Activated CD8-positive, alpha-beta memory T cell treated with anti-CD3 and anti-CD28 coated beads for 36 hours (primary cell): ENCODE data around the gene PTPRG. TPM values are rescaled to one million over a fixed set of nuclear protein-coding genes. Genes with fewer than 3 reads are reported as not detected.
"Not testable (repeated sequence)": the region's sequence is repeated elsewhere in the genome, so short reads cannot be mapped to it uniquely, and the experiment has no call there.

Source experiments
- CTCF ChIA-PET: fragments of 350-600 bp; sonication (Branson Sonifier 250); formaldehyde crosslinking; loops from one replicate; lab custom pipeline; 2021; ENCODE audit warnings: antibody characterized with exemption; lab: Charles Lee
- POLR2A ChIA-PET: fragments of 350-600 bp; sonication (Branson Sonifier 250); formaldehyde crosslinking; loops from one replicate; lab custom pipeline; 2021; ENCODE audit warnings: antibody characterized with exemption; lab: Charles Lee
- total RNA-seq, 2 experiments: library from RNA; stranded (reverse); gene quantifications; one replicate each; pipeline ENCODE4 v1.2.3, GENCODE V29; 2021

PTPRG gene
- total RNA-seq, 2 experiments from 2014 or later, result not detected

DNA sequence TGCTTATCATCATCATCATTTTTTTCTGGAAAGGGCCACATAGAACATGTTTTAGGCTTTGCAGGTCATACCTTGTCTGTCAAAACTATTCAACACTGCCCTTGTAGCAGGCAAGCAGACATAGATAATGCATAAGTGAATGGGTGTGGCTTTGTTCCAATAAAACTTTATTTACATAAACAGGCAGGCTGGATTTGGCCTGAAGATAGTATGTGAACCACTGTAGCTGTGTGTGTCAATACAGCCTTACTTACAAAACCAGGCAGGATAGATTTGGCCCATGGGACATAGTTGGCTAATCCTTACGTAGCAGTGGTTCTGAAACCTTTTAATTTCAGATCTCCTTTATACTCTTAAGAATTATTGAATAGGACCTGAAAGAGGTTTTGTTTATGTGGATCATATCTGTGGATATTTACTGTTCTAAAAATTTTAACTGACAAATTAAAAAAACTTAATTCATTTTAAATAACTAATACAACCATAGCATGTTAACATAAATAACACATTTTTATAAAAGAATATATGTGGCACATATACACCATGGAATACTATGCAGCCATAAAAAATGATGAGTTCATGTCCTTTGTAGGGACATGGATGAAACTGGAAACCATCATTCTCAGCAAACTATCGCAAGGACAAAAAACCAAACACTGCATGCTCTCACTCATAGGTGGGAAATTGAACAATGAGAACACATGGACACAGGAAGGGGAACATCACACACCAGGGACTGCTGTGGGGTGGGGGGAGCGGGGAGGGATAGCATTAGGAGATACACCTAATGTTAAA is 137.1 kb downstream of the PTPRG start:
- CTCF ChIA-PET, POLR2A ChIA-PET: not testable (repeated sequence)

DNA sequence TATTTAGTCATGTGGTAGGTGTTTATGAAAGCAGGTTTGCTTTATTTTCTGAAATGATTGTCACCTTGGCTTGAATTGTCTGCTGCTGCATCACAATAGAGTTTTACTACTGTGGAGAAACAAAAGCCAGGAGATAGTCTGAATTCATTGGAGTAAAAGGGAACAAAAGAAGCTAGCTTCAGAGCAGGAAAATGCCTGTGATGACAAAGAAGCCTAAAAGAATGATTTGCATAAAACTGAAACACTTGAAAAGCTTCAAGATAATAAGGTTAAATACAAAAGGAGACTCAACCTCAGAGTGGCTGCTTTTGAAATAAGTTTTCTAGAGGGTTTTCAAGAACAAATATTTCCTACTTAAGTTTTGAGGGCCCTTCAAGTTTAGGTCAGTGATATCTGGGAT is 138.3 kb downstream of the PTPRG start:
- POLR2A ChIA-PET, result no interaction called here
- CTCF ChIA-PET, result no interaction called here

DNA sequence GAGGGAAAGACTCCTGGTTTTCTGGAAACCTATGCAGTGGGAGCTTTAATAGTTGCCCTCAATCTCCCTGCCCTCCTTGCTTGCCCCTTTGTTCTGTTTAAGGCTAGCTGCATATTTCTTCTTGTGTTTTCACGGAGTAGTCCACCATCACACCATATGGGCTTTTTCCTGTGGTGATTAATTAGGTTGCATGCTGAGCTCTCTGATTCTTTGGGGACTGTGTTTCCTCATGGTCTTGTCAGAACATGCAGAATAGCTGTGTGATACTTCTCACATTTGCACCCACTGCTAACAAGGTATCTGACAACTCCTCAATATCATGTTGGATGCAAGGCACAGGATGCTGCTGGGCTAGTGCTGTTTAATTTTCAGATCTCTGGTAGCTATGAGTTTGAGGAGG is 139.6 kb downstream of the PTPRG start:
- ChIA-PET CTCF (no interaction called here), POLR2A (no interaction called here)

DNA sequence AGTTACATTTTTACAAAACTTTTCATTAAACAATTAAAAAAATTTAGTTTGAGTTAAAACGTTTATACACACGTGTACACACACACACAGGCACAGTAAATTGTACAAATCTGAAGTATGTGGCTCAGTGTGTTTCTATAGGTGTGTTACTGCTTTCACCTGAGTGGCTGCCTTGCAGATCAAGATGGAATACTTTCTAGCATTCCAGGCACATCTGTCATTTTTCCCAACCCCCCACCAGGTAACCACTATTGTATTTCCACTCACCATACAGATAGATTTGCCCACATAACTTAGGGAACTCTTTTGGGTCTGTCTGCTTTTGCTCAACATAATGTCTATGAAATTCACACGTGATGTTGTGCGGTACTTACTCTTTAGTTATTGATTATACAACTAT is 141.1 kb downstream of the PTPRG start:
- POLR2A ChIA-PET, result no interaction called here
- CTCF ChIA-PET, result no interaction called here

DNA sequence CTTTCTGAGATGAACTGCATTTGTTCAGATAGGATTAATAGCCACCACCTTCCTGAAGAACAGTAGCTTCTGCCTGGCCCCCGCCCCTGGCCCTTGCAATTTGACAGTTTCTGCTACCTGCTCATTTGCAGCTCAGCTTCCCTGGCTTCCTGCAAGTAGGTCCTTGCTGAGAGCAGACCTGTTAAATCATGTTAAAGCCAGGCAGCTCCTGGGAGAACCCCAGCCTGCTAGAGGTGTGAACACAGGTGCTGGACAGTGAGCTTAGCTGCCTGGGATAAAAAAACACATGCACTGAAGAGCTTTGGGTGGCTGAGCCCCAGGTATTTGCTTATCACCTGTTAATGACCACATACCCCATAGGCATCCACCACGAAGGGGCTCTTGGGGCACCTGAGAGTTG is 143.4 kb downstream of the PTPRG start:
- CTCF ChIA-PET, result interaction anchor here (0.6 kb wide), 1 partner anchor 387 kb away, joined by 4 read pairs; no protein-coding TSS in a partner anchor

DNA sequence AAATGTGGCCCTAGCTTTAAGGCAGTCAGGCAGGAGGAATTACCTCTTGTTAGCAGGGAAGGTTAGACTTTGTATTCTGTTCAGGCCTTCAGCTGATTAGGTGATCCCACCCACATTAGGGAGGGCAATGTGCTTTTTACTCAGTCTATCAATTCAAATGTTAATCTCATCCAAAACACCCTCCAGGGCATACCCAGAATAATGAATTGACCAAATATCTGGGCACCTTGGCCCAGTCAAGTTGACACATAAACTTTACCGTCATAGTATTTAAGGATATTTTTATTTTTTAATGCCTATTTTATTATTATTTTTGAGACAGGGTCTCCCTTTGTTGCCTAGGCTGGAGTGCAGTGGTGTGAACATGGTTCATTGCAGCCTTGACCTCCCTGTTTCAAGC is 146.1 kb downstream of the PTPRG start:
- CTCF ChIA-PET, result no interaction called here

More for the DNA sequence above, 143.4 kb downstream of the PTPRG start:
- POLR2A ChIA-PET, result no interaction called here

DNA sequence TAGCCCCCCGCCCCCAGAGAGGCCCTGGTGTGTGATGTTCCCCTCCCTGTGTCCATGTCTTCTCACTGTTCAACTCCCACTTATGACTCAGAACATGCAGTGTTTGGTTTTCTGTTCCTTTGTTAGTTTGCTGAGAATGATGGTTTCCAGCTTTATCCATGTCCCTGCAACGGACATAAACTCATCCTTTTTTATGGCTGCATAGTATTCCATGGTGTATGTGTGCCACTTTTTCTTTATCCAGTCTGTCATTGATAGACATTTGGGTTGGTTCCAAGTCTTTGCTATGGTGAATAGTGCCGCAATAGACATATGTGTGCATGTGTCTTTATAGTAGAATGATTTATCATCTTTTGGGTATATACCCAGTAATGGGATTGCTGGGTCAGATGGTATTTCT is 149.5 kb downstream of the PTPRG start:
- CTCF ChIA-PET, POLR2A ChIA-PET: not testable (repeated sequence)

More for the DNA sequence above, 146.1 kb downstream of the PTPRG start:
- POLR2A ChIA-PET, result no interaction called here

DNA sequence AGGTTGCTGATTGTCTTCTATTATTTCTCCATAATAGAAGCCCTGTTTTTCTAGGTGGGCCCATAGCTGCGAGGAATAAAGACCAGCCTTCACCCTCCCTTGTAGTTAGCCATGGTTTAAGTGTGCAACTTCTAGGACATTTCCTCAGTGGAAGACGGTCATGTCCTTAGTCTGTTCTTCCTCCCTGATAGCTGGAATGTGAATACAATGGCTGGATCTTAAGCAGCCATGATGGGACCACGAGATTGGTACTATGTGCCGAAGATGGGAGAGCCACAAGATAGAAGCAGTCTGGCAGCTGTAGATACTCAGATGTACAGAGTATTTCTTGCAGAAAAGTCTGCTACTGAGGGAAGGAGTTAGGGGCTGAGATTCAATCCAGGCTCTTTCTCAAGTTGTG is 152.9 kb downstream of the PTPRG start:
- CTCF ChIA-PET, result no interaction called here
- POLR2A ChIA-PET, result no interaction called here

DNA sequence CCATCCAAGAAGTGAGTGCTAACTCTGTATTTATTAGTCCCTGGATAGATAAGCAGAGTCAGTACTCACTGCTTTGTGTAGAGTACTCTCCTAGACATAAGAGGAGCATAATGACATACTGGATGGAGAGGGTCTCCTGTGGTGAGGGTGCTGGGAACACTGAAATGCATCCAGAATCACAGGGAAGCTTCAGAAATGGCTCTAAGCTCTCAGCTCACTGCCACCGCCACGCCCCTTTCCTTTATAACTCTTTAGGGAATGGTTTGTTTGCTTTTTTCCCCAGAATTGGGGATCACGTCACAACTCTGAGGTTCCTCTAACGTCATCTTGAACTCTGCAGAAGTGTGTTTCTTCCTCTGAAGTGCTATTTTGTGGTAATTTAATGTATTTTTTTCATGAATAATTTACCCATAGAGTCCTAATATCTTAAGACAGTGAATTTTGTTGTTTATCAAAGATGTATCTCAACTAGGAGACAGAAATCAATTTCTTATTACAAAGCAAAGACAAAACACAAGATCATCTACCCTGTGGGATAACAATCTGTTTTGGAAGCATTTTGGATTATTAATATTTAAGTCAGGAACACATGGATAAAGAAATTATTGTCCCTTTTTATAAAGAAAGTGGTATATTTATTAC is 154.6 kb downstream of the PTPRG start:
- POLR2A ChIA-PET, result interaction anchor here (0.7 kb wide), 1 partner anchor 354 kb away, joined by 3 read pairs; no protein-coding TSS in a partner anchor
- CTCF ChIA-PET, result no interaction called here

DNA sequence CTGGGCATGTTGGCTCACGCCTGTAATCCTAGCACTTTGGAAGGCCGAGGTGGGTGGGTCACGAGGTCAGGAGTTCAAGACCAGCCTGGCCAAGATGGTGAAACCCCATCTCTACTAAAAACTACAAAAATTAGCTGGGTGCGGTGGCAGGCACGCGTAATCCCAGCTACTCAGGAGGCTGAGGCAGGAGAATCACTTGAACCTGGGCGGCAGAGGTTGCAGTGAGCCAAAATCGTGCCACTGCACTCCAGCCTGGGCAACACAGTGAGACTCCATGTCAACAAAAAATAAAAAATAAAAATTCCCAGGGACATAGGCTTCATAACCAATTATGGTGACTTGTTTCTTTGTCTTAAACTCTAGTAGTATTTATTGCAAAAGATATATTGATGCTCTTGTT is 155.3 kb downstream of the PTPRG start:
- POLR2A ChIA-PET, CTCF ChIA-PET: not testable (repeated sequence)

DNA sequence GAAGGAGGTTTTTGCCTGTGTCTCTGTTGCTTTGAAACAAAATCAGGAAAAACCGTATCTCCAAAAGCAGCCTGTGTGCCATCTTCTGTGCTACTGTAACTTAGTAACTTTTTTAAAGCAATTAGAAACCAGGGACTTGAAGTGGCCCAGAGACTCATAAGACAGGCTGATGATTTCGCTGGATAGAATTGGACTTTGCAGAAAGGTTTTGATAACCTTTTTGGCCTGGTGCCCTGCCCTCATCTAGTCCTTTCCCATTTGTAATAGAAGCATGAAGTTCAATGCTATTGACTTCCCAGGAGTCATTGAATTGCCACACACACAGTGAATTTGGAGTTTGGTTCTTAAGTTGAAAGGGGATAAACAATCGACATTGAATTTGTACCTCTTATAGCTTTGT is 157.2 kb downstream of the PTPRG start:
- ChIA-PET CTCF (no interaction called here), POLR2A (no interaction called here)

DNA sequence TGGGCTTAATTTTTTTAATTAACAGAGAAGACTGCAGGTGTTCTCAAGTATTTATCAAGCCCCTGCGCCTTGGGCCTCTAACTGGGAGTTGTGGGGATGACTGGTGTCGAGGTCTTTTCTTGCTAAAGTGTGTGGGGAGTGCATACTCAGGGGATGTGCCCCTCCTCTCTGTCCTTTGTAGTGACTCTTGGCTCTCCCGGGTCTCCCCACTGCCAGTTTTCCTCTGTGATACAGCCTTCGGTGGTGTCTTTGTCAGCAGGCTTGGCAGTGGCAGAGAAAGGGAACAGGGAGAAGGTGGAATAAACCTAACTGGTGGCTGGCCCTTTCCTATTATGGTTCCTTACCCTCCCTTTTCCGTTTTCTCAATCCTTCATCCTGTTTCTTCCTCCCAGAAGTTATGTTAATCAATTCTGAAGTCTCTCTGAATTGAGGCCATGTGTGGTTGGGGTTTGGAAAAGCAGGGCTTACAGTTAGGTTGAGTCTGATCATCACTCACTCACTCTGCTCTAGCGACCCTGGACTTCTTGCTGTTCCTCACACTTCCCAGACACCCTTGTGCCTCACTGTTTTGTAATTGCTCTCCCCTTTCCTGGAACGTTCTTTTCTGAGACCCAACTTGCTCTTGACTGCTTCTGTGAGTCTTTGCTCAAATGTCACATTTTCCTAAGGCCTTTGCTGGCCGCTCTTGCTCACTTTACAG is 158.1 kb downstream of the PTPRG start:
- POLR2A ChIA-PET, result no interaction called here
- CTCF ChIA-PET, result no interaction called here

DNA sequence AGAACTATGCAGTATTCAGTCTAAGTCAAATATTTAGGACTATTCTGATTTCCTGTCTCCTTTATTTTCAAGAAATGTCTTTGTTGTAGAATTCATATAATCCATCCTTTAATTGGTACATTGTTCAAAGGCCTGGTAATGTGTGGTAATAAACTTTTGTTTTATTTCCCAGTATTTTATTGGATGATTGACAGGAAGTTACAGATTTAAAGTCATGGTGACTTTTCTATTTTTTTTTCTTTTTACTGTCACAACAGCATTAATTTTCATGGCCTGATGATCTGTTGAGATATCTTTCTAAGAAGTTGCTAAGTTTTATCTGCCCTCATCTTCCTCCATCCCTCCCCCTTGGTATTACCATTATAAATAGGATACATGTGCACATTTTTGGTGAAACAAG is 161.7 kb downstream of the PTPRG start:
- POLR2A ChIA-PET, result no interaction called here

DNA sequence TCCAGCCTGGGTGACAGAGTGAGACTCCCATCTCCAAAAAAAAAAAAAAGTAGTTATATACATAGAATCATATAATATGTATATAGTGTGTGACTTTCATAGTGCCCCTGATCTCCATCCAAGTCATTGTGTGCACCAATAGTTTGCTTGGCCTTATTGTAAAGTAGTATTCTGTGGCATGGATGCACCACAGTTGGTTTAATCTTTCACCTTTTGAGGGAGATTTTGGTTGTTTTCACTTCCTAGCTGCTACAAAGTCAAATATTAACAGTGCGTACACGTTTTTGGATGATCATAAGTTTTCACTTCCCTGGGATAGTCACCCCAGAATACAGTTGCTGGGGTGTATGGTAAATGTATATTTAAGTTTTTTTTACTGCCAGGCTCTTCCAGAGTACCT is 162.8 kb downstream of the PTPRG start:
- ChIA-PET CTCF (no interaction called here), POLR2A (no interaction called here)

More for the DNA sequence above, 161.7 kb downstream of the PTPRG start:
- CTCF ChIA-PET, result no interaction called here

DNA sequence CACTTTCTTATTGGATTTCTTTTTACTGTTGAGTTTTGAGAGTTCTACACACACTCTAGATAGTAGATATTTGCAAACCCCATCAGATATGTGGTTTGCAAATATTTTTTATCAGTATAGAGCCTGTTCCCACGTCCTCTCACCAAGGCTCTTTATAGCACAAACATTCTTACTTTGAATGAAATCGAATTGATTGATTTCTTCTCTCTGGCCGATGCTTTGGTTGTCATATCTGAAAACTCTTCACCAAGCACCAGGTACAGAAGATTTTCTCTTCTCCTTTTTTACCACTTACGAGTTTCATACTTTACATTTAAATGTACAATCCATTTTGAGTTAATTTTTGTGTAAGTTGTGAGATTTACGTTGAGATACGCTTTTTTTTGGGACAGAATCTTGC is 163.4 kb downstream of the PTPRG start:
- POLR2A ChIA-PET, result no interaction called here

DNA sequence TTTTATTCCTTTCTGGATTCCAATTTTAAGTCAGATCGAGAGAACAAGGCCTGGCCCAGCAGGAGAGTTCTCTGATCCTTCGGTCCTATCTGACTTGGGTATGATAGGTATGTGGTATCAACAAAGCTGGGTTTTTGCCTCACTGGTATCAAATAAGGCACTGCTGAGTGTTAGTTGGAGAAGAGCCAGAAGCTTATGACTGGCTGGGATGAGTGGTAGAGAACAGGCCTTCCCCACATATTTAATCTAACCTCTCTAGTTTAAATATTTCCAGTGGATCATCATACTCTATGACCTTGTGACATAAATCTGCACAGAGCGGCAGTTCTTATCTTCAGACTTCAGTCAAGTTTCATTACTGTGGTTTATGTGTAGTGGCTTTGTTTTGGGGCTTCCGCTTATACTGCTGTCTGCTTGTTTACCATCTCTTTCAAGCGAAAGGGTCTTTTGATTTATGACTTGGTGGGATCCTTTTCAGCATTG is 164.5 kb downstream of the PTPRG start:
- ChIA-PET POLR2A (no interaction called here), CTCF (no interaction called here)

More for the DNA sequence above, 163.4 kb downstream of the PTPRG start:
- CTCF ChIA-PET, result no interaction called here

DNA sequence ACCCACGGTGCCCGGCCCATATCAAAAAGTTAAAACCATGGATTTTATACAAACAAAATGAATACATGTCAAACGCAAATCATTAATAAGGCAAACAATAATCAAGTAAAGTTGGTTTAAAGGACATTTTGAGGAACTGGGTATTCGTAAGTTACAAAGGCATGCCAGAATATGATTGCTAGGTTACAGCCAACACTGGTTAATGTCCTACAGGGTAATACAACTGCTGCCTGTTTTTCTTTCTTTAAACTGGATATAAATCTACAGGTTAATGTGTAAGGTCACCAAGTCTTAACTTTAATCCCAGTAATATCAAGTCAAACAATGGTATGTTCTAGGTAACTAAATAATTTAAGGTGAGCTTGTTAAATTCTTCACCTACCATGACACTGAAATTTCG is 166.1 kb downstream of the PTPRG start:
- ChIA-PET POLR2A (interaction anchor here (0.7 kb wide), 1 partner anchor 1134 kb away, joined by 3 read pairs; no protein-coding TSS in a partner anchor), CTCF (no interaction called here)

DNA sequence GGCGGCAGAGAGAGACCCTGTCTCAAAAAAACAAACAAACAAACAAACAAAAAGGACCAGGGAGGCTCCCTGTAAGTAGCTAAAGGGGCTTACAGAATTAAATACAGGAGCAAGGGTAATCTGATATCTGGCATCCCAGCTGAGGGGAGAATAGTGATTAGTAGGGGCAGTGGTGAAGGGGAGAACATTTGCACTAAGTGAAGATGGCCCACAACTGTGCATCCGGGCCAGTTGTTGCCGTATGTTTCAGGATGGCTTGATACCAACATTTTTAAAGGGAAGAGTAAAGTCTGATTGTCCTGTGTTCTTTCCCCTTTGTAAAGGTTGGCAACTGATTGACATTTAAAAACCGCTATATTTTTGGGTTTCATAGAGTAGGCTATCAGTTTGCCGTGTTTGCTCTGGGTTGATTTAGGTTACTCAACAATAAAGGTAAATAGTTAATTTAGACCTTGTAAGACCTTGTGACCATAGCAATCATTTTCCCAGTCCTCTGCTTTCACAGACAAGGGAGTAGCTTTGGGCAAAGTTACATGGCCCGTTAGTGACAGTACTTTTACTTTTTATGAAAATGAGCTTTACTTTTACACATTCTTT is 167.8 kb downstream of the PTPRG start:
- CTCF ChIA-PET, result no interaction called here
- POLR2A ChIA-PET, result no interaction called here

DNA sequence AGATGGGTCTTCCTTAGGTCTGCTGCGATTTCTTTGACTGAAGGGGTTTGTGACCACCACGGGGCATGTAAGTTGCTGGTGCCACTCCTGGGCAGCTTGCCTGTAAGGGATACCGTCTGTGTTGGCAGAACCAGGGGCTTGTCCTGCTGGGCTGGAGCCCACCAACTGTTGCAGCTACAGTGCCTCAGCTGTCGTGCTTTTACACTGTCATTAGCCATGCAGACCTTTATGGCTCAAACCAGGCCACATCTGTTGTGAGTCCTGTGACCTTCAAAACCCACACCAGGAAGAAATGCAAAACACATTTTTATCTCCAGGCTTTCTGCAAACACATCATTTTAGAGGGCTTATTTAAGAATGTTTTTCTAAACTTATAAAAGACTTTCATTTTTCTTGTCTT is 168.7 kb downstream of the PTPRG start:
- ChIA-PET POLR2A (no interaction called here), CTCF (no interaction called here)
